ENCODE data around the gene HPSE. TPM values are rescaled to one million over a fixed set of nuclear protein-coding genes. Genes with fewer than 3 reads are reported as not detected.
A peak's percentile ranks its signal among the peaks of the same experiment; 100 is the strongest.
"Not testable (repeated sequence)": the region's sequence is repeated elsewhere in the genome, so short reads cannot be mapped to it uniquely, and the experiment has no call there.

HPSE gene
- total RNA-seq, 1 experiment from 2014 or later, result 5.7 TPM

DNA sequence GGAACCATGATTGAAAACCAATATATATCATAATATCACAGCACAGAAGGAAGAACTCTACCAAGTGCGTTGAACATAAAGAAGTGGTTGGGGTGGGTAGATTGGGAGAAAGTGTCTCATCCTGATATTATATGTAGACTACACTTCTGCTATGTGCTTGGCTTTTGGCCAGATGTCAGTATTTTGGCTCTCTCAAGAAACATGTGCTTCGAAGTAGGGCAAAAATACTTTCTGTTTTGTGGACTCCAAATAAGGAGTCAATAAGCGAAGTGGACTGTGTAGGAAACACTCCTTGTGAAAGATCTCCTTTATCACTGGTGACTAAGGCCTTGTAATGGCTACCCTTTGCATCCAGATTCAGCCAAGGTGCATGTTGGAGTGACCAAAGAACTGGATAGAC, 7.8 kb upstream of the HPSE start:
- in situ Hi-C loops (cut with HindIII; ENCODE audit: low pct_unique_long_range_greater_than_20kb, low sequenced_read_pairs), result no loop called here
- DNase-seq (ENCODE audit: low read depth, low spot score), result no peak

DNA sequence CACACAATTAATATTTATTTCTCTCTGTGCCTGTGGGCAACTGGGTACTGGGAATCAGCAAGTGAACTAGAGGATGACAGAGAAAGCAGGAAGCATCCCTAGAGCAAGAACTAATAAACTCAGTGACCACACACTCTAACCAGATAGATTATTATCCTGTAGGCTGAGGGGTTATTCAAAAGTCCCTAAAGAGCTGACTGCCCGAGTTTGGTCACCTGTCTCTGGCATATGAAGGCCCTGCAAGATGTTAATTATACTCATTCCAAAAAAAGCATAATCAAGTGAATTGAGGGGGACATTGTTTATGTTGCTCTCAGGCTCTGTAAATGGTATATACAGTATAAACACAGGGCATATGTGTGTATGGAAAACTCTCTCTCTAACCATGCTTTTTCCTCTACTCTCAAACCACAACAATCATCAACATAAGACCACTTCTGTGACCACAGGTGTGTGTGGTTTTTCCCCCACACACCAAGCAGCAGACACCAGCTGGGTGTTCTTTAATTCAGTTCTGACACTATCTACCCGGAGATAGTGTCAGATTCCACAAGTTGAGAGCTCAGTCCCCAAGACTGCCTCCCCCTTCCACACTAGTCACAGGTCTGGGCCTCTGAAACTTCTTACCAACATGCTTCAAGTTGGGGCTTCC, 6.2 kb upstream of the HPSE start:
- no peak for DNase-seq (ENCODE audit: low read depth, low spot score)
- in situ Hi-C loops (cut with HindIII; ENCODE audit: low pct_unique_long_range_greater_than_20kb, low sequenced_read_pairs), result no loop called here

- in situ Hi-C loops (cut with HindIII; ENCODE audit: low pct_unique_long_range_greater_than_20kb, low sequenced_read_pairs), result no loop called here
- no peak for DNase-seq (ENCODE audit: low read depth, low spot score)
Observed at GRCh38 chr4:83339573-83339972, 4.9 kb upstream of the HPSE start.

- in situ Hi-C loops (cut with HindIII; ENCODE audit: low pct_unique_long_range_greater_than_20kb, low sequenced_read_pairs), result no loop called here
- no peak for DNase-seq (ENCODE audit: low read depth, low spot score)
Observed at GRCh38 chr4:83335701-83336100, 1.1 kb upstream of the HPSE start.

GRCh38 chr4:83331956-83332355, 2.7 kb downstream of the HPSE start:
- in situ Hi-C loops (cut with HindIII; ENCODE audit: low pct_unique_long_range_greater_than_20kb, low sequenced_read_pairs), result no loop called here
- DNase-seq (ENCODE audit: low read depth, low spot score), result no peak

GRCh38 chr4:83329521-83330110, 5.0 kb downstream of the HPSE start:
- in situ Hi-C loops (cut with HindIII; ENCODE audit: low pct_unique_long_range_greater_than_20kb, low sequenced_read_pairs), result no loop called here
- no peak for DNase-seq (ENCODE audit: low read depth, low spot score)

DNA sequence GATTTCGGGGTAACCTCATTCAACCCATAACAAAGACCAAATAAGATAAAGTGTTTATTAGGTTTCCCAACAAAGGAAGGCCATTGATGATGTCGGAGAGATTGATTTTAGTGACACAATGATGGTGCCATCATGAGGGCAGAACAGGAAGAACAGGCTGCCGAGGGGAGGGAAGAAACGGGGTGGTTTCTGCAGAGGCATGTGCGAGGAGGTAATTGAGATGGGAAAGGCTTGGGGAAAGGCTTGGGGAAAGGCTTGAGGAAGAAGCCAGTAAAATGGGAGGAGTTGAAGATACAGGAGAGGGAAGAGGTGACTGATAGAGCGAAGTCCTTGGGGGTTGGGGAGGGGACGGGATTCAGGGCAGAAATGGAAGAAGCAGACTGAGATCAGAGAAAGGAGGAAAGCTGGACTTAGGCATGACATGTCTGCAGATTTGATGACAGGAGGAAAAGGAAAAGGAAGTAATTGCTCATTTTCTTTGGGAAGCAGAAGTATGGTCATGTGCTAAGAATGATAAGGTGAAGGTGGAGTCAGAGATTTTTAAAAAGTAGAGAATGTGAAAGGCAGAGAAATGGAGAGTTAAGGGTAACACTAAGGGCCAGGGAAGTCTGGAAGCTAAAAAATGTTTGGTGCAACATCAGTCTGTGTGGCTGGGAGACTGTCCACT, 6.0 kb downstream of the HPSE start:
- in situ Hi-C loops (cut with HindIII; ENCODE audit: low pct_unique_long_range_greater_than_20kb, low sequenced_read_pairs), result no loop called here
- DNase-seq (ENCODE audit: low read depth, low spot score), result peak; percentile 48

DNA sequence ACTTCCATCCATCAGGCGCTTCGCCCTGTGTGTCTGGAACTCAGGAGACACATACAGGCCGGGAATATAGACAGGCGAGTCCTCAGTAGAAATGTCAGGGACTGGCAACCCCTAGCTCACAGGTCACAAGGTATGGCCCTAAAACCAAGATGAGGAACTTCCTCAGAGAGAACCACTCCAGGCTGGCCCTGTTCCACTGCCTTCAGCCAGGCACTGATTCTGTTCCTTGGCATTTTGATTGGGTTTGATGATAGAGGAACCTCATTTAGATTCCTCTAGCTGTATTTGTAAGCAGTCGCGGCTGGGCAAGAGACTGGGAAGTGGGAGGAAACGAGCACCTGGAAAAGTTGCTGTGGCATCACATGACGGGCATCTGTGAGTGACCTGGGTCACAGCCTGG, 8.1 kb downstream of the HPSE start:
- in situ Hi-C loops (cut with HindIII; ENCODE audit: low pct_unique_long_range_greater_than_20kb, low sequenced_read_pairs), result no loop called here
- DNase-seq (ENCODE audit: low read depth, low spot score), result no peak

GRCh38 chr4:83325306-83325705, 9.3 kb downstream of the HPSE start:
- DNase-seq (ENCODE audit: low read depth, low spot score); in situ Hi-C loops (cut with HindIII; ENCODE audit: low pct_unique_long_range_greater_than_20kb, low sequenced_read_pairs): not testable (repeated sequence)

- in situ Hi-C loops (cut with HindIII; ENCODE audit: low pct_unique_long_range_greater_than_20kb, low sequenced_read_pairs), result no loop called here
- DNase-seq (ENCODE audit: low read depth, low spot score), result no peak
Observed at GRCh38 chr4:83323136-83323535, 11.5 kb downstream of the HPSE start.

DNA sequence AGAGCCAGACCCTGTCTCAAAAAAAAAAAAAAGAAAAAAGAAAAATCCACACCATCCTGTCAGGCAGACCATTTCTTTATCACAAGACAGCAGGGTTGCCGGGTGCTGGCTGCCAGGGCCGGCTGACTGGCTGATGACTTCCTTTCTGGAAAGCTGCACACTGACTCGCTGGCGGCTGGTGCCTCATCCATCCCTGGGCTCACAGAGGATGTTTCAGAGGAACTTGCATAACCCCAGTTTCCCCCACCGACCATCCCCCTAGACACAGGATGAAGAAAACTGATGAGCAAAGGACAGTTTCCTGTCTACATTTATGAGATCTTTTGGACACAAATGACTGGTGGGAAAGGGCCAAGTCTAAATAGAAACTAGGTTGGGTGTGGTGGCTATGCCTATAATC, 14.1 kb downstream of the HPSE start:
- peak; percentile 9 for DNase-seq (ENCODE audit: low read depth, low spot score)
- in situ Hi-C loops (cut with HindIII; ENCODE audit: low pct_unique_long_range_greater_than_20kb, low sequenced_read_pairs), result no loop called here

DNA sequence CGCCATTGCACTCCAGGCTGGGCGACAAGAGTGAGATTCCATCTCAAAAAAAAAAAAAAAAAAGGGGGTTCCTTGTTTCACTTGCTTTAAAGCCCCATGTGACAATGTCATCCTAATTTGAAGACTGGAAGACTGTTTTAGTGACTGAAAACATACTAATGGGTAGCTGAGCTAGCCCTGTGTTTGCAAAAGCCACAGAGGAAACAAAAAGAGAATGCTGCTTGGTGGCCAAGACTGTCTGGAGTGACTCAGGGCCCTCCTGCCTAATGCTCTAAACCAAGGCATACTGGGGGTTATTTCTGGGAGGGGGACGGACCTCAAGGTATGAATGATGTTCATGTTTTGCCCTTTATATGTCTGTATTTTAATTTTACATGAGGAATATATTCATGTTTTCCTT, 16.0 kb downstream of the HPSE start:
- no peak for DNase-seq (ENCODE audit: low read depth, low spot score)
- in situ Hi-C loops (cut with HindIII; ENCODE audit: low pct_unique_long_range_greater_than_20kb, low sequenced_read_pairs), result no loop called here

DNA sequence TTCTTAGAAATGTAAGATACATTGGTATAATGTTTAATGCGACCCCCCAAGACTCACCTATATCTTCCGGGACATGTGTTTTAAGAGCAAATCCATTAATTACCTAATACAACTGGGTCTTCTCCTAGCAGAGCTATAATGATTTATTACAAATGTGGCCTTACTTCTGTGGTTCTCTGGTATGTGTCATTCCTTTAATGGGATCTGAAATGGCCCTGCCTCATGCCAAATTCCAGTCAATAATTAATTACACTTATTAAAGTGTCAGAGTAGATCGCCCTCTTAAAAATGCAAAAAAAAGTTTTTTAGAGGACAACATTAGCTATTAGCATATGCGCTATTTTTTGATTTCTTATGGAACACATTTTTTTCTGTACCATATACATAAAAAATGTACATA, 17.0 kb downstream of the HPSE start:
- DNase-seq (ENCODE audit: low read depth, low spot score), result no peak
- in situ Hi-C loops (cut with HindIII; ENCODE audit: low pct_unique_long_range_greater_than_20kb, low sequenced_read_pairs), result no loop called here

- in situ Hi-C loops (cut with HindIII; ENCODE audit: low pct_unique_long_range_greater_than_20kb, low sequenced_read_pairs), result no loop called here
- no peak for DNase-seq (ENCODE audit: low read depth, low spot score)
Observed at GRCh38 chr4:83316459-83317165, 18.0 kb downstream of the HPSE start.

- DNase-seq (ENCODE audit: low read depth, low spot score), result no peak
- in situ Hi-C loops (cut with HindIII; ENCODE audit: low pct_unique_long_range_greater_than_20kb, low sequenced_read_pairs), result no loop called here
Observed at GRCh38 chr4:83315341-83315870, 19.2 kb downstream of the HPSE start.

- no peak for DNase-seq (ENCODE audit: low read depth, low spot score)
- in situ Hi-C loops (cut with HindIII; ENCODE audit: low pct_unique_long_range_greater_than_20kb, low sequenced_read_pairs), result no loop called here
Observed at GRCh38 chr4:83308672-83309071, 26.0 kb downstream of the HPSE start.

DNA sequence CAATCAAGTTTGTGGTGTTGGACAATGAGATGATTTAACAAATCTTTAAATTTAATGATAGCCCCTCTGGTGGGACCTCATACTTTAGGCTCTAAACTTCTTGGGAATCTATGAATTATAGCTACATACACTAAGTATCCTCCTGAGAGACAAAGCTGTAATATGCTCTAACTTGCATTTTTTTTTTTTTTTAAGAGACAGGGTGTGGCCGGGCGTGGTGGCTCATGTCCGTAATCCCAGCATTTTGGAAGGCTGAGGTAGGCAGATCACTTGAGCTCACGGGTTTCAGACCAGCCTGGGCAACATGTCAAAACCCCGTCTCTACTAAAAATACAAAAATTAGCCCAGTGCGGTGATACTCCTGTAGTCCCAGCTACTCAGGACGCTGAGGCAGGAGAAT, 26.7 kb downstream of the HPSE start:
- no peak for DNase-seq (ENCODE audit: low read depth, low spot score)
- in situ Hi-C loops (cut with HindIII; ENCODE audit: low pct_unique_long_range_greater_than_20kb, low sequenced_read_pairs), result no loop called here

DNA sequence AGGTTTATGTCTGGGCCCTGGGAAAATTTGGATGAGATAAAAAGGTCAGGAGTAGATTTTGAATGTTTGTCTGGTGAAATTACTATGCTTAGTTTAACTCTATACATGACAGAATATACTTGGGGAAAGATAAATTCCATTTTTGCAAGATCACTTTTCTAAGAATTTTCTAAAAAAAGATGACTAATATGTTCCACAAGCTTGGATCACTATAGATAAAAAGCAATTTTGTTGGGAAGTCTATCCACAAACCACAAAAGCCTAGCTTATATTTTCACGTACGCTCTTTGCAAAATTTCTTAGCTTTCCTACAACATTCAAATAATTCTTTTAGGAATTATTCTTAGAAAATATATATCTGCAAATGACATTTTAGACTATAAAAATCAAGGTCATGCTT, 29.5 kb downstream of the HPSE start:
- in situ Hi-C loops (cut with HindIII; ENCODE audit: low pct_unique_long_range_greater_than_20kb, low sequenced_read_pairs), result no loop called here

More for the DNA sequence above, 29.5 kb downstream of the HPSE start:
- no peak for DNase-seq (ENCODE audit: low read depth, low spot score)
